A172 (cell line): Measurements from ENCODE around the gene FARS2. TPM values are rescaled to one million over a fixed set of nuclear protein-coding genes. Genes with fewer than 3 reads are reported as not detected.
"Not testable (repeated sequence)": the region's sequence is repeated elsewhere in the genome, so short reads cannot be mapped to it uniquely, and the experiment has no call there.

Experiments
- DNase-seq: peaks from one replicate; pipeline ENCODE4 v3.0.0-alpha.2; 2015; ENCODE audit warnings: low spot score
- total RNA-seq: library from RNA; depleted of rRNA; stranded (reverse); fragments of >200 nt; shearing (Covaris generic); gene quantifications from 2 replicates; pipeline ENCODE4 v1.2.3, GENCODE V29; 2014; rRNA removed

Gene FARS2
- total RNA-seq, 1 experiment from 2014 or later = 12.5 TPM

GRCh38 chr6:5783584-5784089 lies 522.3 kb downstream of the FARS2 start:
- no peak for DNase-seq

GRCh38 chr6:5785249-5785648 lies 523.9 kb downstream of the FARS2 start:
- no peak for DNase-seq

DNA sequence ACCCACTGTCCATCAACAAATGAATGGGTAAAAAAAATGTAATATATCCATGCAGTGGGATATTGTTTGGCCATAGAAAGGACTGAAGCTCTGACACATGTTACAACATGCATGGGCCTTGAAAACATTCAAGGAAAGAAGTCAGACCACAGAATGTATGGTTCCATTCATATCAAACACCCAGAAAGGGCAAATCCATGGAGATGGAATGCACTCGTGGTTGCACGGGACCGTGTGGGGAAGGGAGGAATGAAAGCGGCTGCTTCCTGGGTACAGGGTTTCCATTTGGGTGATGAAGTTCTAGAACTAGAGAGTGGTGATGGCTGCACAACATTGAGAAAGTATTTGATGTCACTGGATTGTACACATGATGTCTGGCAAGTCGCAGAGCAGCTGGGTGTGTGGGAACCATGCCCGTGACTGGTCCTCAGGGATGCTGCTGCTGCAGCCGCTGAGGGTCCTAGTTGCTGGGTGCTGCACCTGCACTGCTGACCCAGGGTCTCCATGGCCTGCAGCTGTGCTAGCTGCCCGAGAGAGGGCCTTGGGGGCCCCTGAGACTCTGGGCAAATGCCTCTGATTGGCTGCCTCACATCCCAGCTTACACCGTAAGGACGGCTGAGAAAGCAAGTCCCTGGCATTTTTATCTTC lies 525.1 kb downstream of the FARS2 start:
- no peak for DNase-seq

- DNase-seq = no peak
Measured at GRCh38 chr6:5786969-5787720, 525.8 kb downstream of the FARS2 start.

DNA sequence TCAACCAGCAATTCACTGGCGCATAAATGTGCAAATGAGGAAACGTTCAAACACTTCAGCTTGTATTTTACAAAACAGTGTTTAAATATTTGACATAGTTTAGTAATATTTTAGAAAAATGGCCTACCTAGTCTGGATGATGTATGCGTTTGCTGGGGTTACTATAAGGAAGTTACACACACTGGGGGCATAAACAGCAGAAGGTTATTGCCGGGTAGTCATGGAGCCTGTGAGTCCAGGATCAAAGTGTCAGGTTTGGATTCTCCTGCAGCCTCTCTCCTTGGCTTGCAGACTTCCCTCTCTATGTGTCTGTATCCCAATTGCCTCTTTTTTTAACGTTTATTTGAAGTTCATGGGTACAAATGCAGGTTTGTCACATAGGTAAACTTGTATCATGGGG lies 528.1 kb downstream of the FARS2 start:
- DNase-seq = not testable (repeated sequence)

GRCh38 chr6:5796555-5796954 lies 535.2 kb downstream of the FARS2 start:
- not testable (repeated sequence) for DNase-seq

GRCh38 chr6:5806406-5806805 lies 545.1 kb downstream of the FARS2 start:
- not testable (repeated sequence) for DNase-seq

DNA sequence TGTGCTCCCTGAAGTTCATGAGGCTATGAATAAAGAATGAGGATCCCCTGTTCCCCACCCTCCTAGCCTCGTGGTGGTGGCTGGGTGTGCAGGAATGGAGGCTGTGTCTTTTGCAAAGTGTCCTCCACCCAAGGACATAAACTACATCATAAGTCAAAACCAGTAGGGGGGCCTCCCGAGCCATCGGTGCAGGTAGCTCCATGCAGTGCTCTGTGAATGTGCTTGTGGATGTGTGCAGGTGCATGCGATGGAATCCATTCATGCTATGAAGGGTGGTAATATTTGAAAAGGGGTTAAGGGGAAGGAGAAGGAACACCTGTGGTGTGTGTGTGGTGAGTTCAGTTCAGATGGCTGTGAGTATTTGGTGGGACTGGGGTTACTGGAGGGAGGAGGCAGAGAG lies 548.1 kb downstream of the FARS2 start:
- no peak for DNase-seq

DNA sequence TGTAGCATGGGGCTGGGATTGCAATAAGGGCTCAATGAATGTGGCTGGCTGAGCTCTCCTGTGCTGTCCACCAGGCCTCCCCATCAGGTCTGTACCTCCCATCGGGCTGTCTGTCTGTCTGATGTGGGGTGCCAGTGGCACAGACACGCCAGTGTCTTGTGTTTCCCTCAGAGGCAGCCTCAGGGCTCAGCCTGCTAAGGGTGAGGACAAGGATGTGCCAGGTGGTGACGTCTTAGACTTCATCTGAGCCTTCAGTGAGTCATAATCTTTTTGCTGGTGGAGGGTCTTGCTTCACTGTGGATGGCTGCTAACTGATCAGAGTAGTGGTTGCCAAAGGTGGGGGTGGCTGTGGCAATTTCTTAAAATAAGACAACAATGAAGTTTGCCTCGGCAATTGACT lies 550.7 kb downstream of the FARS2 start:
- DNase-seq = no peak

DNA sequence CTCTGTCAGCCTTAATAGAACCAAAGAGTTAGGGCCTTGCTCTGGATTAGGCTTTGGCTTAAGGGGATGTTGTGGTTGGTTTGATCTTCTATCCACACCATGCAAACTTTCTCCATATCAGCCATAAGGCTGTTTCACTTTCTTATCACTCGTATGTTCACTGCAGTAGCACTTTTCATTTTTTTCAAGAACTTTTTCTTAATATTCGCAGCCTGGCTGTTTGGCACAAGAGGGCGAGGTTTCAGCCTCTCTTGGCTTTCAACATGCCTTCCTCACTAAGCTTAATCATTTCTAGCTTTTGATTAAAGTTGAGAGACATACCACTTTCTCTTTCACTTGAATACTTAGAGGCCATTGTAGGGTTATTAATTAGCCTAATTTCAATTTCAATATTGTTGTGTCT lies 552.3 kb downstream of the FARS2 start:
- no peak for DNase-seq

GRCh38 chr6:5814116-5814515 lies 552.8 kb downstream of the FARS2 start:
- DNase-seq = no peak

DNA sequence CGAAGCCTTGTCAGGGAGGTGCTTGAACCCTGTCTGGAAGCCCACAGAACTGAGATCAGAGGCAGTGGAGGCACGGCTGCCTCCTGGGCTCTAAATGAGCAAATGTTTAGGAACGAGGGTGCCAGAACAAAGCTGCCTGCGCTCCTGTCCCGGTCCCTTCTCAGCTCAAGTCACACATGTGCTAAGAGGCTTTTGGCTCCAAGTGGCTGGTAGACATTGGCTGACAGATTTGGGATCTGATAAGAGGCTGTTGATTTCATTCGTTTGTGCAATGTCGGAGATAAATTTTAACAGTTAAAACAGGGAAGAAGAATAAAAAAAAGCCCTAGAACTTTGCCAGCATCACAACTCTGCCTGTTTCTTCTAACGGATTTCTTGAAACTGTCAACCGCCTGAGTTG lies 553.6 kb downstream of the FARS2 start:
- DNase-seq = no peak

DNA sequence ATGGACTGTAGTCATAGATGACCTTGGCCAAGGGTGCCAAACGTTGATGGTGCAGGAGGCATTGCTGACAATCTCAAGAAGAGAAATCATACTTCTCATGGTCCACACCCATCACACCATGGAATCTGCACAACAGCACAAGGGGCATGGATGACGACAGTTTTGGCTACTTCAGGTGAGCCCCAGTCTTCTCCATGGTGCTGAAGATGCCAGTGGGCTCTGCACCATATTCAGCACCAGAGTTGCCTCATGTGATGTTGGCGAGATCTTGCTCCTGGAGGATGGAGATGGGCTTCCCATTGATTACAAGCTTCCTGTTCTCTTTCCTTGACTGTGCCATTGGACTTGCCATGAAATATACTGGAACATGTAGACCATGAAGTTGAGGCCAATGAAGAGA lies 556.6 kb downstream of the FARS2 start:
- no peak for DNase-seq

DNA sequence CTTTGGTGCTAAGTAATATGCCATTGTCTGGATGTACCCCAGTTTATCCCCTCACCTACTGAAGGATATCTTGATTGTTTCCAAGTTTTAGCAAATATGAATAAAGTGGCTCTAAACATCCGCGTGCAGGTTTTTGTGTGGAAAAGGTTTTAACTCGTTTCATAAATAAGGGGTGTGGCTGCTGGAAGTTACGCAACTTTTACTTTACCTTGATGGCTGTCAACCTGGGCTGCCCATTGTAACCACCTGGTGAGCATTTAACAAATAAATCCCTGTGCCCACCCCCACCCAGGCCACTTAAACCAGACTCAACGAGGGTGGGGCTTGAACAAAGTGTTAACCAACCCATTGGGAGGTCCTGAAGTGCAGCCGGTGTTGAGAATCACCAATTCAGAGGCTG lies 557.6 kb downstream of the FARS2 start:
- no peak for DNase-seq

Other genes with a start within 250 kb of the FARS2 start
- 0.22 and 1.5 TPM in 2 replicates for gene PPP1R3G, start 176.2 kb upstream of the FARS2 start, total RNA-seq
- 26.1 and 35.0 TPM in 2 replicates for gene LYRM4, start 563 bp upstream of the FARS2 start, total RNA-seq